ENCODE measurements around the gene INSYN2A.

The INSYN2A gene

DNA sequence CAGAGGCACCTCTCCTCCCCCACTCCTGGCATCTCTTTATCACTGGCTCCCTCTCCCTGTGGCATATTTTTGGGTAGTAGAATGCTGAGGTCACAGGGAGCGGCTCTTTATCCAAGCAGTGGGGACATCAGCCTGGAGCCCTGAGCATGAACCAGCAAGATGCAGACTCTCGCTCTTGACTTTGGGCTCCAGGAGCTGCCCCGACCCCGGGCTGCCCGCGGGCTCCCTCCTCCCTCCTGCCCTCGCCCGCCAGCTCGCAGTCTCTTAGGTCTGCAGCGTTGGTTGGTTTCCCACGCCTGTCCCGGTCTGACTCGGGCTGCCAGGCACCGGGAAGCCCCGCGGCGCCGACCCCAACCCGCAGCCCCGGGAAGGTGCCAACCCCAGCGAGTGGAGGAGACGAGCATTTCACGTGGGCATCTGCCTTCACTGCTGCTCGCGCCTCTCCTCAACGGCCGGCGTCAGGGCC, 1.3 kb downstream of the INSYN2A start:
- DNase-seq (ENCODE audit: low read depth) = no peak

DNA sequence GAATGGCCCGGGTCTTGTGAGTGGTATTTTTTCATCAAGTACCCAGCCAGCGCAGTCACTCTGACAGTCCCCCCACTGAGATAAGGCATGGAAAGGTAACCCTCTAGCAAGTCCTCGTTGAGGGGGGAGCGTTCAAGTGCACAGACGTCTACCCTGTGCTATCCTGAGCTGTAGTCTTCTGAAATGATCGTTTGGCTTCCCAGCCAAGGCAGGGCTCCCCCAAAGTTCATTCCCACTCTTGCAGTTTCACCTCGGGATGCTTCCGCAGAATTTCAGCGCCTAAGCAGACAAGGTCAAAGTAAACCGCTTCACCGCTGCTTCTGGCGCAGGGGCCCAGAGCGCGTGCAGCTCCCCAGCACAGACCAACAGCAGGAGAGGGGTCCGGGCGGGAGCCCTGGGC, 1.8 kb downstream of the INSYN2A start:
- DNase-seq (ENCODE audit: low read depth) = no peak

DNA sequence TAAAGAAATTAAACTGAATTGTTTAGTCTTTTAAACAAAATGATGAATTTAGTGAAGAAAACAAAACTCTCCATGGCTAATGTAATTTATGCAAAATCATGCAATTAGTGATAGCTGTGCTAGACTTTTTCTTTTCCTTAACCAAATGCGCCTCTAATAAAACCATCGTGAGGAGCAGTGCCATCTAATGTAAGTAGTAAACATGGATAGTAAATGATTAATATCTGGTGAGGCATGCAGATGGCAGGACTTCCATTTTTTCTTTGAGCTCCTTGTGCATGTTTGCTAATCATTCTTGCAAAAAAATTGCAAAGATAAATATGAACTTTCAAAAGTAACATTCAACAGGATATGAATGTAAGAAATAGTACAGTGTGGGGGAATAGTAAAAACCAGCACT, 2.3 kb downstream of the INSYN2A start:
- no peak for DNase-seq (ENCODE audit: low read depth)

DNA sequence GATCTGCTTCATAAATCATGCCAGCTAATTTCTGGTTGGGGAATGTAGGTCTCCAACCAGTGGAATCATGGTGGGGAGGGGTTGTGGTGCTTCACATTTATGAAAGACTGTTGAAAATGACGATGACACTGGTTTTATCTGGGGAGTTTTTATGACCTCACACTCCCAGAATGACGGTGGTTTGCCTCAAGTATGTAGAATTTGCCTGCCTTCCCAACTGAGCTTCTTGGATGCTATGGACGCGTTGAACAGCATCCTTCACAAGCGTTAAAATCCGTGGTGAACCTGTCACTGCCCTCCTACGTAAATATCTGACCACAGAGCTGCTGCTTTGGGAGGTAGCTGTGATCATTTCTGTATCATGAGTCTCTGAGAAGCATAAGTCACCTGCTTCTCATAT, 3.3 kb downstream of the INSYN2A start:
- DNase-seq (ENCODE audit: low read depth) = no peak

DNA sequence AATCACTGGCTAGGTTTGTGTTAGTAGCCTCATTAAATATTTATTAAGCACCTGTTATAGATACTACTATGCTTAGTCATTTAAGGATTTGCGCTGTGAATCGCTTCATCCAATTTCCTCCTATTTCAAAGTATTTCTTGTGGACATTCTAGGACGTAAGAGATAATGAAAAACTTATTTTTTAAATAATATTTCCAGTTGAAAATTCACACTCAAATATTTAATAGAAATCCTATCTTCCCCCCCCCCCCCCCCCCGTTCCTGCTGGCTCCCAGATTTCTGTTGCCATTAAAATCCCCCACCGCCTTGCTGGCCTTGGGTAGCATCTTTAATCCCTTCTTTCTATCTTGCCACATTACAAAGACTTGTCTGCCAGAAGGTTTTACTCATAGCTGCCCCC, 6.0 kb downstream of the INSYN2A start:
- no peak for DNase-seq (ENCODE audit: low read depth)

DNA sequence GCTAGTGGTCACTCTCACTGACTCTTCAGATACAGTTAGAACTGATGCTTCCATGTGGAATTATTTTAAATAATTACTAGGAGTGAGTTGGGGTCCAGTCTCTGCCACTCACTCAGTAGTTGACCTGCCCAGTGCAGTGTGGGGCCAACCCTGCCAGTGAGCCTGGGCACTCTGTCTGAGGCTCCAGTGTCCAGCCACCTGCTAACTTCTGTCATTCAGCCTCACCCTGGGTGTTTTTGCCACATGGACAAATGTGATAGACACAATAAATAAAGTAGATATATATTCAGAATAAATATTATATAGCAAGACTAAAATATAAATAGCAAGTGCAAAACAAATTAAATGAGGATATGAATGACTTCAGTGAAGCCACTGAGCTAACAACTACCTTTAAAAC, 7.2 kb downstream of the INSYN2A start:
- no peak for DNase-seq (ENCODE audit: low read depth)

DNA sequence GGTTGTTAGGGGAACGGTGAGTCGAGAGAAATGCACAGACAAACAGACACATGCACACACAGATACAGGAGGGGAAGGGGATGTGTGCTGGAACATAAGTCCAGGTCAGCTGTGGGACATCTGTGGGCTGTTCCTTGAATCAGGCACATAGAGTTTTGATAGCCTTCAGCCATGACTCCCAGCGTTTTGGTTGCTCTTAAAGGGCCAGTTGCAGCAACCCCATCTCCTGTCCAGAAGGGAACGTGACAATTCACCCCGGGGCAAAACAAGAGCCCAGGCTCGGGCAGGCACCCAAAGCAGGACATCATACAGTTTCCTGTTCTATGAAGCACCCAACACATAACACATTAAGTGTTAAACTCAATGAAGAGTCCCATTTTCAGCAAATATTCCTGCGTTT, 9.6 kb downstream of the INSYN2A start:
- DNase-seq (ENCODE audit: low read depth) = no peak

DNA sequence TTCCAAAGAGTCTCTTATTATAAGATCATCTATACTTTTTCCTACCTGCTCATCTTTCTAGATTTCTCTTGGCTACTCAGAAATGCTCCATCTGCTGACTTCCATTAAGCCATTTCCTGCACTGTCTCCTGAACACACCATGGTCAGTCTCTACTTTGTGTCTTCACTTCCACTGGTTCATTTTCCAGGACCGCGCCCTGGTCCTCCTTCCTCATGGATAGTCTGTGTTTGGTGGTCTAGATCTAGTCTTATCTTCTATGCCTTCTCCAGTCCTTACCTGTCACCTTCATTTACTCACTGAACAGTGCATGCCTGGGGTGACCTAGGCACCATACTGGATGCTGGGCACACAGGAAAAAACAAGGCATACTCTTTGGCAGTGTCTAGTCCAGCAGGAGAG, 11.8 kb downstream of the INSYN2A start:
- DNase-seq (ENCODE audit: low read depth) = no peak

DNA sequence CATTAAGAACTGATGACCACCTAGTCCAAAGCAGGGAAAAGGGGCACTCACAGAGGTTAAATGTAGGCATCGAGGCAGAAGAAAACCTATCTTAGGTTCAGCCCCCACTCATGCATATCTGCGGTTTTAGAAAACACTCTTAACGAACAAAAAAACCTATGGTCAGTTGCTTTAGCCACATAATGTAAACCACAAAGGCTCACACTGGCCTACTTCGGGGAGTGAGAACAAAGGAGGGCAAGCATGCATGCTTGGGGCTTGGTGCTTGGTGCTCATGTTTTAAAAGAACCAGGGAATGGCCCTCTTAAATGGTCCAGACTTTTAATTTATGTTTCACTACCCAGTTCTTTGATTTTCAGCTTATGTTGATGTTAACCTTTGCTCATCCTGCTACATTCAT, 14.2 kb downstream of the INSYN2A start:
- no peak for DNase-seq (ENCODE audit: low read depth)

DNA sequence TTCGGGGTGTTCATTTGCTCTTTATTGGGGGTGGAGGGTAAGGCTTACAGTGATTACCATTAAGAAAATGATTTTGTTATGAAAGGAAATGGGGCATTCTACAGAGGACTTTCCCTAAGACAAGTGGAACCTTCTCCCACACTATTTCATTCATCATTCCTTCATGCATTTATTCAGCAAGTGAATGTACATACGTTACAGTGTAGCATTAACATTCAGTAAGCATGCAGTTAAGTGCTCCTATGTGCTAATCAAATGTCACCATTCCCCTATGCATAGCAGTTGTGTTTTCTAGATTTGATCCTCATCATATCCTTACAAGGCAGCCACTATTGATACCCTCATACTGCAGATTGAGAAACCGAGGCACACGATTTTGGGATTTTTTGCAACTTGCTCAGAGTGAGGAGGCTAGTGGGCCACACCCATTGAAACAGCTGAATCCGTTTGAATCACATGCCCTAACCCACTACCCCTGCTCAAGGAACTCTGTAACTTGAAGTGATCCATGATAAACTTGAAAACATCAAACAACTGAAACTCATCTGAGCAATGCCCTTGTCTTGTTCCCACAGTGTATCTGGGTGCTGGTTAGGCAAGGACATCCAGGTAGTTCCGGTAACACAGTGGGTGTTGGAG, 16.7 kb downstream of the INSYN2A start:
- no peak for DNase-seq (ENCODE audit: low read depth)

DNA sequence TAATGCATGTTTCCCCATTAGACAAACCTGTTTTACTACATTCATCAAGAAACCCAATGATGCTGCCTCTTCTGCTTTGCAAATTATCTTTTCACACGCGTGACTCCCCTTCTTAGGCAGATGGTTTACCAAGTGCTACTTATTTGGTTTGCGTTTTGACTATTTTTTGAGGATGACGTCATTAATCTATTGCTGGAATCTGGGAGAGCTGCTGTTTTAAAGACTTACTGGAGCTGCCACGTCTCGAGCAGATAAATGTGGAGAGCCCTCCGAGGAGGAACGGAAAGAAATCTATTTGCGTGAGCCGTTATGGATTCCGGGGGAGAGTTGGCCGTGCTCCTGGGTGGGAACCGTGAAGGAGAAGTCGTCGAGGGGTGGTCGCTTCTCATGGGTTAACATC, 19.7 kb downstream of the INSYN2A start:
- DNase-seq (ENCODE audit: low read depth) = no peak

DNA sequence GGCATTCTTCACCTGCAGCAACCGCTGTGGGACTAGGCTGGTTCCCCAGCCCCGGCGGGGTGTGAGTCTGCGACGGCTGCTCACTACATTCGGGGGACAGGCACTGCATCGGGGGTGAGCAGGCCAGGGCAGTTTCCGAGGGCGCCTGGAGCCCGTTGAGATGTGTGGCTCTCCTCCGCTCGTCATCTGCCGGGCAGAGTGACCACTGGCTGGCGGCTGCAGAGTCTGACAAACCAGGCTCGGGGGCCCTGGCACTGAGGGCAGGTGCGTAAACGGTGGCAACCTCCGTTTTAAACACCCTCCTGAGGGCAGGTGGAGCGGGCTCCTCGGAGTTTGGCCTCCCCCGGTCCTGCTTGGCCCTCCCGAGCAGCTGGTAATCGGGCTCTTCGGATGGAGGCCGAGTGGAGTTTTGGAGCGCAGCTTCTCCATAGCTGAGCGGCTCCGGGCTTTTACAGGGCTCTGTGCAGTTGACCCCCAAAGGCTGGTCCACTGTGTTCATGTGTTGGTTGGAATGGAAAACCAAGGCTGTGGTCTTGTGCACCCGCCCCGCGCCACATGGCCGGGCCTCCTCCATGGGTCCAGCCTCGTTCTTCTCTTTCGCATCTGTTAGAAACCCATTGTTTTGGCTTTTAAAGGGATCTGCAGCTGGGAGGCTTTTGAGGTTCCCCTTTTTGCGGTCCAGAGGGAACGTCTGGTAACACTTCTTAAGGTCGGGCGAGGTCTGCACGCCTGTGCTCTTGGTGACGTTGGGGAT, 20.9 kb downstream of the INSYN2A start:
- no peak for DNase-seq (ENCODE audit: low read depth)

DNA sequence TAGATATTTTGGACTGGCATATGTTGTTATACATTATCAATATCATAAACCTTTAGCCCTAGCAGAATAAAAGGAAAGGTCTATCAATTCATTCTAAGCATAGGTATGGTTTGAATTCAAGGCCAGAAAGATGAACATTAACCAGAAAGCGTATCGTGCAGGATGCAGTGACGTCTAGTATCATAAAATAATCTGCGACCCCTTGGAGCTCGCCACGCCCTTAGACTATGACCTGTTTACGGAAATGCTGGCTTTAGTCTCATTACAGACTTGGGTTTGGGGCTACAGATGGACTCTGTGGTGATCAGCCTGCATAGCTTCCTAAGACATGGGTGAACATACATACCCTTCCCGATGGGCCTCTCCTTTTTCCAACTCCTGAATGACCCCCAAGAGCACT, 21.5 kb downstream of the INSYN2A start:
- no peak for DNase-seq (ENCODE audit: low read depth)

DNA sequence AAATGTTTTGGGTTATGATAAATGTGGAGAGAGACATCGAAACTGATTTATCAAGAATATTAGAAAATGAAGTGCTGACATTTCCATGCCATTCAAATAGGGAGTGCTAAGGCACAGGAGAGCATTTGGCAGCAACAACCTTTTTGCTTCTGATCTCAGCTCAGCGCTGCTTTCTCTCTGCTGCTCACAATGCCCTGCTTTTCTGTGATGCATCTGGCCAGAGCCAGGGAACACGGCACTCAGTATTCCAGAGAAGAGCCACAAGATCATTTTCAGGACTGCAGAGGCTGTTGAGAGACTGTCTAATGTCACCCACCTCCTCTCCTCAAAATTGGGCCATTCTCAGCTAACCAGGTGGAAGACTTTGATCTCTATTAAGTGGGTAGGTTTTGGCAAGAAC, 28.1 kb downstream of the INSYN2A start:
- DNase-seq (ENCODE audit: low read depth) = no peak

DNA sequence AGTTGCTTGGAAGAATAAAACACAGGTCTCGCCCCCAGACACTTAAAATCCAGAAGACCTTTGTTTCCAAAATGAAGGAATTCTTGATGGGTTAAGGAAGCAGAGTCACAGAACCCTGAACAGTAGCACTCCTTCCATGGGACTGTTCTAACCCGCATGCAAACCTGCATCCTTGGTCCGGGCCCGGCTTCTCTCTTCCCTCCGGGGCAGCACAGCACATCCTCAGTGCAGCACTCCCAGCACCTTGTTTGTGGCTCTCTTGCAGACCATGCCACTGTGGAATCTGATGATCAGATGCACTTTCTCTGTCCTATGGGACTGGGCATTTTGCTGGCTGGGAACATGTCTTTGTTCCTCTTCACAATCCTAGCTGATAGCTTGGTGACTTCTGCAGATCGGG, 33.5 kb downstream of the INSYN2A start:
- no peak for DNase-seq (ENCODE audit: low read depth)

DNA sequence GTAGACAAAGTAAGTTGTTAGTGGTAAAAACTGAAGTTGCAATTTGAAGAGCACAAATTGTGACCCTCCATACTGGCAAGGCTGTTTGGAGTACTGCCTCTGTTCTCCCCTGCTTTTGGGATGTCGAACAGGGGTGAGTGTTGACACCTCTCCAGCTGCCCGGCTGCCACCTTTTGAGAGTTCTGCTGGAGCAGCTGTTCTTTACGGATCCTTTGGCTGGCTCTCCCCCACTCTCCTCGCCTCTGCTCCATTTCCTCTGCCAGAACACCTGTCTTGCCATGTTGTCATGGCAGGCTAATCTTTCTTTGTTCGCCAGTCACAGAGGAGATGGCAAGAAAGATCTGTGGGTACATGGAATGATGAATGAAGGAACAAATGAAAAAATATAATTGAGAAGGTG, 34.9 kb downstream of the INSYN2A start:
- no peak for DNase-seq (ENCODE audit: low read depth)

DNA sequence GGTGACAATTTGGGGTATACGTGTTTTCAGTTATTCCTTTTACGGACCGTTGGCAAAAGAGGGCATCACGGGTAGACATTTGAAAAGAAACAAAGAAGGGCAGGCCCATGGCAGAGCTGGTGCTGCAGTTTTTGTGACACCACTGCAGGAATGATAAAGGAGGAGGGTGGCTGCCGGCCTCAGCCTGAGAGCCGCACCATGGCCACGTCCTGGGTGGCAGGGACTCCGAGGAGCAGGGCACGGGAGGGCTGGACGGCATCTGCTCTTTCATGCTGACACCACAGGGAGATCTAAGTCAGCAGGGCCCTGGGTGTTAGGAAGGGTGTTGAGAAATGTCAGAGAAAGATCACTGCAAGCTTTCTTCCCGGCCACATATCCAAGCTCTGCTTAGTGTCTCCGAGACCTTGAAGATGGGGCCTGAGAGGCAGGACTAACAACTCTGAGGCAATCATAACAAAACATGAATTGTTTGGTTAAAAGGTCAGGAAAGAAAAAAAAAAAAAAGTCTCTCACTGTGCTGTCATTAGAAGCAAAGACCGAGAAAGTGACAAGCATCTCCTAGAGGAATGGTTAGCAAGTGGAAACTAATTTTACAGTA, 36.6 kb downstream of the INSYN2A start:
- DNase-seq (ENCODE audit: low read depth) = no peak

DNA sequence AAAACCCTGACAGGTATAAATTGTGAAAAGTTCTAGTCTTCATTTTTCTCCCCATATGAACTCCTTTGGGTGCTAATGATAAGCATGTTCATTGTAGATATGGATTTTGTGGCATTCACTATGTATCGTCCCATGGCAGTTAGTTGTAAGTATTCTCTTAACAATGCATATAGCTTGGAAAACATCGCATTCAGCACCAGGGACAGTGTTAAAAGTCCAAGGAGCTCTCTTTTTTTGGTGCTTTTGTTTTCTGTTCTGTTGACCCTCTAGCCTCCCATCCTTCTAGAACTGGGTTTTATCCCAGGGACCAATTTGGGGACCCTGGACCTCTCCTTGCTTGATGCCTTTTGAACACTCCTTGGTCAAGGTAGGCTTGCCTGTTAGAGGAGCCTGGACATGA, 37.7 kb downstream of the INSYN2A start:
- no peak for DNase-seq (ENCODE audit: low read depth)

DNA sequence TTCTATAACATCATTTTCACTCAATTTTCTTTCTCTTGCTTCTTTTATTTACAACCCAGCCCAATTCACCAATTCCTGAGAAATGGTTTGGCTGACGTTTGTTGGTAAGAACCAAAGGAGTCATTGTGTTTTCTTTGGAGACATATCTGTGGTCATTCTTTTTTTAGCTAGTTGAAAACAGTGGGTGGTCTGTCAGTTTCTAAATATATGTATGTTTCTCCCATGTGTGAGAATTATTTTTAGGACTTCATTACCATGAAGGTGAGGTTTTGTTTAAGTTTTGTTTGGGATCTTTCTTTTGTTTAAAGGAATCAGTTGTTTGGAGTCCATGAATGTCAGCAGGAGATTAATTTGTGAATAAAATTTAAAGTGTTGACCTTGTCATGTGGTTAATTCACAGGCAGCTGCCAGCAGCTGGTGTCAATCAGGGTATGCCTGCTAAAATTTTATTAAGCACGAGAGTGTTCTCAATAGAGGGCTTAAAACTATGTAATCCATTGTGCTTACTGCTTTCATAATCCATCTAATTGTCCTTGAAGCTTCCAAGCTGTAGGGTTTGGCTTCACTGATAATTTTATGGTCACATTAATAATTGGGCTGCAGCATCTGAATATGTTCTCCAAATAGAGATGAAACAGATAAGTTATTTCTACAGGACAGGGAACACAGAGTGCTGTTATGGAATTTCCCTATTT, 38.7 kb downstream of the INSYN2A start:
- no peak for DNase-seq (ENCODE audit: low read depth)

DNA sequence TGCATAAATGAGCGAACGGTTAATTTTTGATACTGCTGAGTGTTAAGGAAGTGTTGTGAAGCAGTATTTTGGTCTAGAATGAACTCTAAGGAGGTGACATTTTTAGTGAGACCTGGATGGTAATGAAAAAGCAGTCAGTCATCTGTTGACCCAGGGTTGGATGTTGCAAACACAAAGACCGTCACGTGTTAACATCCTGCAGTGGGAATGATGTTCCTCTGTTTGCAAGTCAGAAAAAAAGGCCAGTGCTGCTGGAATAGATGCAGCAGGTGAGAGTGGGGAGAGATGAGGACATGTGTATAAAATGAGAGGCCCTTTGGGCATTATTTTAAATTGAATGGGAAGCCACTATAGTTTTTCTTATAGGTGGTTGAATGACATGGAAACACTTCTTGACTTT, 39.3 kb downstream of the INSYN2A start:
- no peak for DNase-seq (ENCODE audit: low read depth)

DNA sequence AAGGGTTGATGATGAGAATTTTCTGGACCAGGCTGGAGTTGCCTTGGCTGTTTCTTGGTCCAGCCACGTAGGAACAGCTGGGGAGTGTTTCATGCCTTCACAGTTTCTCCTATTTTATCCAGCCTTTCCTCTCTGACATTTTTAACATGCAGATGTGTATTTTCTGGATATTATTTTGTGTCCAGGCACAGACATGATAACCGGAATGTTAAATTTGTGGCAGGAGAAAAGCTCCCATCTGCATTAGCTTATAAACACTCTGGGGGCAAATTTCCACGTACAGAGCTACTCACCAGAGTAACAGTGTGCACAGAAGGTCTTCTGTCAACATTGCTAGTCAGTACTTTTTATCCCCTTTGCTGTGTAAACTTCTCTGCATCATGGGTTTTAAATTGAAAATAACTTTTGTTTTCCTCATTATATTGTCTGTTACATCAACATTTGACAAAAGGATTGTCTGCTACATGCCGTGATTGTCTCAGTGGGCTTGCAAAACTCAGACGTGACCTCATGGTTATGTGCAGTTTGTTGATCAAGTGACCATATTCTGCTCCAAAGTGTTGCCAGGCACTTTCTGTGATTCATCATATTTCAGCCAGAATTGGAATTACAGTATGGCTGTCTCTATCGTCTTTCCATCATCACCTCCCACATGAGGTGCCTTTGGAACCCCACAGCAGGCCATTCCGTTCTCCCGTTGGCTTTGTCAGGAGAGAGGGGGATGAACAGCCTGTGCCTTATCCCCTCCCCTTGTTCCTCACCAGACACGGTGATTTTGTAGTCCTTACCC, 41.4 kb downstream of the INSYN2A start:
- no peak for DNase-seq (ENCODE audit: low read depth)

DNA sequence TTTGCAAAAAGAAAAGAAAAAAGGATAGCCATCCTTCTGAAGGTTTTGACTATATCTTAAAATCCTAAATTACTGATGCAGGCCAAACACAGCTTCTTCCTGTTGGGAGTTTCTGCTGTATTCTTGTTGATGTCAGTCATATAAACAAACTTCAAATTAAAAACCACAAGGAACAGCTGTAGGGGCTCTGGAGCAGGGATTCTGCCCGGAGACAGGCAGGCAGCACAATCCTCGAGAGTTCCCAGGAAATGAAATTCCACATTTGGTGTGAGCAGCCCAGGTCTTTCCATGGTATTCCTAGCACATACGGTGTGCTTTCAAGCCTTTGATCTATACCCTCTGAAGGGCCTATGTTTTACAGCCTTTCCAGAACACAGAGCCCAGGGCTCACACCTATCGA, 43.2 kb downstream of the INSYN2A start:
- DNase-seq (ENCODE audit: low read depth) = no peak

Measured in activated T-cell treated with anti-CD3 and anti-CD28 coated beads for 1 hour (primary cell).